Peyer's patch (tissue), 4 donors: Measurements from ENCODE around the gene ZNF526. TPM values are rescaled to one million over a fixed set of nuclear protein-coding genes. Genes with fewer than 3 reads are reported as not detected.

Experiments used
- DNase-seq, 3 donors: peaks; one replicate each; pipeline ENCODE4 v3.0.0-alpha.2; 2017 to 2019
- H3K27ac ChIP-seq, 4 donors: fragments of 200-600 bp; sonication (generic); one replicate each; pipeline ENCODE4 v1.5.1; 2016 to 2019
- H3K27me3 ChIP-seq, 2 donors: fragments of 200-600 bp; sonication (generic); one replicate each; pipeline ENCODE4 v1.5.1; 2019
- H3K36me3 ChIP-seq, 3 donors: fragments of 200-600 bp; sonication (generic); one replicate each; pipeline ENCODE4 v1.5.1; 2016 to 2019
- H3K4me1 ChIP-seq, 4 donors: fragments of 200-600 bp; sonication (generic); one replicate each; pipeline ENCODE4 v1.5.1; 2016 to 2019
- H3K4me3 ChIP-seq, 4 donors: fragments of 200-600 bp; sonication (generic); 1 replicate in 3 of 4; 2 replicates in 1 of 4; pipeline ENCODE4 v1.5.1; 2016 to 2019; ENCODE audit warnings: mild to moderate bottlenecking in 1 of 4
- H3K9me3 ChIP-seq, 4 donors: fragments of 200-600 bp; sonication (generic); one replicate each; pipeline ENCODE4 v1.5.1; 2016 to 2019; ENCODE audit warnings: mild to moderate bottlenecking in 1 of 4
- POLR2A ChIP-seq, 2 donors: fragments of 450-650 bp; IDR thresholded peaks; one replicate each; pipeline ENCODE4 v1.5.1; 2017; ENCODE audit warnings: antibody characterized with exemption in 2 of 2, mild to moderate bottlenecking in 2 of 2, moderate library complexity in 2 of 2
- total RNA-seq, 4 donors: library from RNA; depleted of rRNA; stranded (reverse); fragments of >200 nt; gene quantifications; one replicate each; pipeline ENCODE4 v1.1.0, GENCODE V29; 2016
- TF ChIP-seq, protein P1 (sequence below), 6 experiments: fragments of 450-650 bp in 4 of 6; fragments of 200-600 bp in 2 of 6; sonication (generic) in 1 of 6; IDR thresholded peaks; one replicate each; pipeline ENCODE4 v1.5.1; 2017 to 2019; ENCODE audit warnings: antibody characterized with exemption in 6 of 6, mild to moderate bottlenecking in 3 of 6, moderate library complexity in 1 of 6

ZNF526 gene
- total RNA-seq, 4 donors from 2014 or later, result 9.1 to 14.0 (median 12.3) TPM

DNA sequence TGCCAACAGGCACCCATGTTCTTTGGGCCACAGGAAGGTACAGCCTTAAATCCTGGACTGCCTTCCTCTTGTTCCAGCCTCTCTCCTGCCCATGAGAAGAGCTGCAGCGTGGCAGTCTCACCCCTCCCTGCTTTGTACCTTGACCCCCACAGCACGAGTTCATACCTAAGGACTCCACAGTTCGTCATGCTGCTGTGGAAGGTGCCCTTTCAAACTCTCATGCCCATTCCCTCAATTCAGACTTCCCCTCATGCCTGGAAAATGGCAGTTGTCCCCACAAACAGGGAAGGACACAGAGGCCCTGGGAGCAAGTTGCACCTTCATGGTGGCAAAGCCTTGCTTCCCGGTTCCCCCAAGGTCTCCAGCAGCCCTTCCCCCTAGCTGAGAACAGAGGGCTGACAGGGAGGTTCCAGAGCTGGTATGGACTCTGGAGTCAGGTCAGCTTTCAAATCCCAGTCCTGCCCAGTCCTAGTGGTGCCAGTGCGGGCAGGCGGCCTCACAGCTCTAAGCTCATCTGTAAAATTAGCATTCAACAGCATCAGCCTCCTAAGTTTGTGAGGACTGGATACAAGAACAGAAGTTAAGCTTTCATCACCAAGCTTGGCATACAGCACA, 13.7 kb downstream of the ZNF526 start:
- peak in 2 of 3 donors; percentile 78 to 84 for DNase-seq
- H3K27me3 ChIP-seq, result no peaks in the 10 kb centered on the region
- H3K4me3 ChIP-seq, result no peak overlapping the region
- H3K9me3 ChIP-seq, result no peaks in the 10 kb centered on the region
- H3K4me1 ChIP-seq, result peaks cover 0 to 18% (median 0%) of the 10 kb centered on the region in 4 donors
- peak overlapping the region in 3 of 4 donors; percentile 61 to 94 (median 83) for H3K27ac ChIP-seq
- TF ChIP-seq, protein P1, sequence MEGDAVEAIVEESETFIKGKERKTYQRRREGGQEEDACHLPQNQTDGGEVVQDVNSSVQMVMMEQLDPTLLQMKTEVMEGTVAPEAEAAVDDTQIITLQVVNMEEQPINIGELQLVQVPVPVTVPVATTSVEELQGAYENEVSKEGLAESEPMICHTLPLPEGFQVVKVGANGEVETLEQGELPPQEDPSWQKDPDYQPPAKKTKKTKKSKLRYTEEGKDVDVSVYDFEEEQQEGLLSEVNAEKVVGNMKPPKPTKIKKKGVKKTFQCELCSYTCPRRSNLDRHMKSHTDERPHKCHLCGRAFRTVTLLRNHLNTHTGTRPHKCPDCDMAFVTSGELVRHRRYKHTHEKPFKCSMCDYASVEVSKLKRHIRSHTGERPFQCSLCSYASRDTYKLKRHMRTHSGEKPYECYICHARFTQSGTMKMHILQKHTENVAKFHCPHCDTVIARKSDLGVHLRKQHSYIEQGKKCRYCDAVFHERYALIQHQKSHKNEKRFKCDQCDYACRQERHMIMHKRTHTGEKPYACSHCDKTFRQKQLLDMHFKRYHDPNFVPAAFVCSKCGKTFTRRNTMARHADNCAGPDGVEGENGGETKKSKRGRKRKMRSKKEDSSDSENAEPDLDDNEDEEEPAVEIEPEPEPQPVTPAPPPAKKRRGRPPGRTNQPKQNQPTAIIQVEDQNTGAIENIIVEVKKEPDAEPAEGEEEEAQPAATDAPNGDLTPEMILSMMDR (IDR thresholded peaks at IDR 0.05), result peak in 3 of 6 experiments; percentile 23 to 43 (median 42)
- TF ChIP-seq POLR2A (IDR thresholded peaks at IDR 0.05), result peak; percentile 38 to 45
- peaks cover 0 to 89% (median 0%) of the 10 kb centered on the region in 3 donors for H3K36me3 ChIP-seq

DNA sequence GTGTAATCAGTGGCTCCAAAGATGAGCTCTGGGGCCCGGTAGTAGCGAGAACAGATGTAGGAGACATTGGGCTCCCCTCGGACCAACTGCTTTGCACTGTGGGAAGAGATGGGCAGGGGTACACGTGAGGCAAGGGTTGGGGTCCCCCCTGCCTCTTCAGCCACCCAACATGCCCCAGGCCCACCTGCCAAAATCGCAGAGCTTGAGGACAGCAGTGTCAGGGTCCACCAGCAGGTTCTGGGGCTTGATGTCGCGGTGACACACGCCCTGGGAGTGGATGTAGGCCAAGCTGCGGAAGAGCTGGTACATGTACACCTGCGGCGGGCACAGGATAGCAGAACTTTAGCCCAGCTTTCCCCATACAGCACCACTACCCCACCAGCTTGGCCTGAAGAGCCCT, 14.3 kb downstream of the ZNF526 start:
- no peaks in the 10 kb centered on the region for H3K9me3 ChIP-seq
- no peak overlapping the region for H3K4me3 ChIP-seq
- no peaks in the 10 kb centered on the region for H3K27me3 ChIP-seq
- H3K36me3 ChIP-seq, result peaks cover 0 to 83% (median 0%) of the 10 kb centered on the region in 3 donors
- peak overlapping the region in 3 of 4 donors; percentile 61 to 94 (median 83) for H3K27ac ChIP-seq
- H3K4me1 ChIP-seq, result peaks cover 0 to 18% (median 0%) of the 10 kb centered on the region in 4 donors
- no peak for TF ChIP-seq POLR2A (IDR thresholded peaks at IDR 0.05)
- TF ChIP-seq, protein P1 (IDR thresholded peaks at IDR 0.05), result no peak
- no peak for DNase-seq

DNA sequence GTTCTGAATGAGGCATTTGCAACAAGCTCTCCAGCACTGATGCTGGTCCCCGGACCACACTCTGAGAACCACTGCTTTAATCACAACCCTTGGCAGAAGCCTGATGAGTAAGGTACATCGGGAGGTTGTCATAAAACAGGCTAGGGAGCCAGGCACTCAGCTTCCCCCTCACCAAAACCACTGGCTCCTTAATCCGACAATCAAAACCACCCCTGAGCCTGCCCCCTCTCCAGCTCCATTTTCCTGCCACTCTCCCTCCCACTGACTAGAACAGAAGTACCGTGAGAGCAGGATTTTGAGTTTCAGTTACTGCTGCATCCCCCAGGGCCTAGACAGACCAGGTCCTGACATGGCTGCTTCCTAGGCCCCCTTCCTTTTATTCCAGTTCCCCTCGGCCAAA, 15.1 kb downstream of the ZNF526 start:
- H3K9me3 ChIP-seq, result no peaks in the 10 kb centered on the region
- TF ChIP-seq POLR2A (IDR thresholded peaks at IDR 0.05), result no peak
- TF ChIP-seq, protein P1 (IDR thresholded peaks at IDR 0.05), result no peak
- H3K4me3 ChIP-seq, result no peak overlapping the region
- H3K27me3 ChIP-seq, result no peaks in the 10 kb centered on the region
- peaks cover 0 to 26% (median 0%) of the 10 kb centered on the region in 4 donors for H3K4me1 ChIP-seq
- peak overlapping the region in 1 of 4 donors; percentile 94 for H3K27ac ChIP-seq
- peaks cover 0 to 84% (median 0%) of the 10 kb centered on the region in 3 donors for H3K36me3 ChIP-seq
- no peak for DNase-seq

DNA sequence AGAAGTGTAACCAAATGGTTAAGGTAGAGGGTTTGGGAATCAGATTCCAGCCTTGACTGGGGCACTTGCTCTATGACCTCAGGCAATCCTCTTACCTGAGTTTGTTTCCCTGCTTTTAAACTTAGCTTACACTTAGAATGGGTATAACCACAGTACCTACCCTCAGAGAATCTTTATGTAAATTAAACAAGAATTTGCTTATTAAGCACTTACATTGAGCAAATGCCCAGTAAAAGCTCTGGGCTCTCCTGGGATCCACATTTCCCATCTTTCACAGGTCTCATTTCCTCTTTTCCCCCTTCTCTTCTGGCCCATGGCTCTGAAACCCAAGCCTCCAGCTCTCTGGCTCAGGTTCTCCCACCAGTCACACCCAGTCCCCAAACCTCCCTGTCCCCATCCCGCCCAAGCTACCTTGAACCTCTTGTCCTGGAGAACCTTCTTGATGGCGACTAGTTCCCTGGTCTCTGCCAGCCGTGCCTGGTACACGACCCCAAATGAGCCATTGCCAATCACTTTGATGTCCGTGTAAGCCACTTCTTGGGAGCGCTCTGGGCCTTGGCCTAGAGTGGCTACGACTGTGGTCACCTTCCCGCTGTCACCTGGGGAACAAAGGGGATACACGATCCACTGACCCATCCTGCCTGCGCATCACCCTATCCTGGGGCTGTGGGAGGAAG, 19.6 kb downstream of the ZNF526 start:
- DNase-seq, result no peak
- H3K27ac ChIP-seq, result no peak overlapping the region
- peaks cover 0 to 39% (median 0%) of the 10 kb centered on the region in 3 donors for H3K36me3 ChIP-seq
- no peak overlapping the region for H3K4me3 ChIP-seq
- no peaks in the 10 kb centered on the region for H3K27me3 ChIP-seq
- TF ChIP-seq, protein P1 (IDR thresholded peaks at IDR 0.05), result no peak
- no peak for TF ChIP-seq POLR2A (IDR thresholded peaks at IDR 0.05)
- H3K4me1 ChIP-seq, result peaks cover 0 to 36% (median 18%) of the 10 kb centered on the region in 4 donors
- no peaks in the 10 kb centered on the region for H3K9me3 ChIP-seq

DNA sequence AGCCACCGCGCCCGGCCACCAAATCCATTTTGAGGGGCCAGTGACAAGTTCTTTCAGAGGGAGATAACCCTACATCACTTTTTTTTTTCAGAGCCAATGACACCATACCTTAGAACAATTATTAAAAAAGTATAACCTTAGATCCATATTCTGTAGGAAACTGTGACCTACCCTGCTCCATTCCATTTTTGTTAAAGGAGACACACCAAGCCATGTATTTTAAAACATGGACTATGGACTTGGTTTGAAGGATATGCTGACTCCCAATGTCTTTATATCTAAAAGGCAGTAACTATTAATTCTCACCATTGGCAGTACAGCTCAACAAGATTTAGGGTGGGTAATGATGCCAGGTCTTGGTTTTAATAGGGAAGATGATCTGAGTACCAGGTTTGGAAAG, 21.2 kb downstream of the ZNF526 start:
- Histone ChIP-seq H3K9me3 (no peaks in the 10 kb centered on the region), H3K4me1 (peaks cover 0 to 46% (median 18%) of the 10 kb centered on the region in 4 donors), H3K4me3 (peak overlapping the region; percentile 73 to 97 (median 94)), H3K27me3 (no peaks in the 10 kb centered on the region), H3K36me3 (peaks cover 0 to 23% (median 0%) of the 10 kb centered on the region in 3 donors), H3K27ac (no peak overlapping the region)
- no peak for TF ChIP-seq POLR2A (IDR thresholded peaks at IDR 0.05)
- TF ChIP-seq, protein P1 (IDR thresholded peaks at IDR 0.05), result no peak
- no peak for DNase-seq
